Liver (tissue), 9 donors: Measurements from ENCODE around the gene CCDC92. TPM values are rescaled to one million over a fixed set of nuclear protein-coding genes. Genes with fewer than 3 reads are reported as not detected.

ENCODE experiments used
- DNase-seq: peaks from one replicate; pipeline ENCODE4 v3.0.0-alpha.2; 2017; ENCODE audit warnings: low spot score
- H3K27ac ChIP-seq, 2 donors: one replicate each; pipeline ENCODE4 v1.7.0; 2013; ENCODE audit warnings: inconsistent platforms in 2 of 2, low read length in 2 of 2, control low read depth in 1 of 2, low read depth in 1 of 2, mild to moderate bottlenecking in 1 of 2
- H3K27me3 ChIP-seq, 4 donors: one replicate each; pipeline versions ENCODE4 v1.6.1 to v1.7.0; 2013; ENCODE audit warnings: low read length in 3 of 4, inconsistent platforms in 1 of 4, mild to moderate bottlenecking in 1 of 4, moderate library complexity in 1 of 4; ENCODE audit not compliant: control insufficient read depth in 4 of 4, insufficient read depth in 4 of 4
- H3K36me3 ChIP-seq, 4 donors: one replicate each; pipeline versions ENCODE4 v1.6.1 to v1.7.0; 2013; ENCODE audit warnings: low read length in 3 of 4, mild to moderate bottlenecking in 3 of 4, low read depth in 1 of 4, moderate library complexity in 1 of 4; ENCODE audit not compliant: control insufficient read depth in 4 of 4, insufficient read depth in 3 of 4
- H3K4me1 ChIP-seq, 4 donors: one replicate each; pipeline versions ENCODE4 v1.6.1 to v1.7.0; 2013; ENCODE audit warnings: low read length in 3 of 4, mild to moderate bottlenecking in 3 of 4, moderate library complexity in 1 of 4; ENCODE audit not compliant: control insufficient read depth in 4 of 4, insufficient read depth in 4 of 4
- H3K4me3 ChIP-seq, 3 donors: one replicate each; pipeline versions ENCODE4 v1.6.1 to v1.7.0; 2013; ENCODE audit warnings: low read length in 3 of 3, control low read depth in 1 of 3, low read depth in 1 of 3, mild to moderate bottlenecking in 1 of 3
- H3K9ac ChIP-seq, 2 donors: one replicate each; pipeline ENCODE4 v1.7.0; 2013; ENCODE audit warnings: low read length in 2 of 2, mild to moderate bottlenecking in 2 of 2, moderate library complexity in 2 of 2, control low read depth in 1 of 2, low read depth in 1 of 2
- H3K9me3 ChIP-seq, 4 donors: one replicate each; pipeline versions ENCODE4 v1.6.1 to v1.7.0; 2013; ENCODE audit warnings: low read length in 3 of 4; ENCODE audit not compliant: control insufficient read depth in 4 of 4
- CTCF ChIP-seq: fragments of 150-350 bp; IDR thresholded peaks from 2 replicates; pipeline ENCODE4 v1.5.1; 2017; ENCODE audit warnings: improper control_type of control experiment, low read depth, low read length; ENCODE audit not compliant: missing input control
- EGR1 ChIP-seq, 2 donors: IDR thresholded peaks; 2 replicates each; pipeline ENCODE4 v1.6.1; 2016 to 2018; ENCODE audit warnings: antibody characterized with exemption in 2 of 2, low read depth in 2 of 2
- FOXA1 ChIP-seq: IDR thresholded peaks from 2 replicates; pipeline ENCODE4 v1.6.1; 2016; ENCODE audit warnings: antibody characterized with exemption
- FOXA2 ChIP-seq: IDR thresholded peaks from 2 replicates; pipeline ENCODE4 v1.6.1; 2016; ENCODE audit warnings: antibody characterized with exemption
- GABPA ChIP-seq, 2 donors: IDR thresholded peaks in 1 of 2; conservative IDR thresholded peaks in 1 of 2; 2 replicates each; pipeline ENCODE4 v1.6.1; 2016; ENCODE audit warnings: antibody characterized with exemption in 2 of 2, mild to moderate bottlenecking in 1 of 2, moderate library complexity in 1 of 2
- HNF4A ChIP-seq, 2 donors: conservative IDR thresholded peaks; 2 replicates each; pipeline ENCODE4 v1.6.1; 2016; ENCODE audit warnings: antibody characterized with exemption in 2 of 2, mild to moderate bottlenecking in 2 of 2
- HNF4G ChIP-seq: IDR thresholded peaks from 2 replicates; pipeline ENCODE4 v1.6.1; 2016; ENCODE audit warnings: antibody characterized with exemption
- JUND ChIP-seq, 2 donors: IDR thresholded peaks; 2 replicates each; pipeline ENCODE4 v1.6.1; 2016; ENCODE audit warnings: antibody characterized with exemption in 2 of 2
- NR2F2 ChIP-seq: IDR thresholded peaks from 2 replicates; pipeline ENCODE4 v1.6.1; 2016; ENCODE audit warnings: antibody characterized with exemption
- RAD21 ChIP-seq, 2 donors: IDR thresholded peaks; 2 replicates each; pipeline ENCODE4 v1.6.1; 2016; ENCODE audit warnings: antibody characterized with exemption in 2 of 2, mild to moderate bottlenecking in 2 of 2
- REST ChIP-seq: IDR thresholded peaks from 2 replicates; pipeline ENCODE4 v1.6.1; 2016; ENCODE audit warnings: antibody characterized with exemption, mild to moderate bottlenecking
- RXRA ChIP-seq, 2 donors: IDR thresholded peaks; 2 replicates each; pipeline ENCODE4 v1.6.1; 2017 to 2018; ENCODE audit warnings: antibody characterized with exemption in 2 of 2, mild to moderate bottlenecking in 1 of 2
- SP1 ChIP-seq: IDR thresholded peaks from 2 replicates; pipeline ENCODE4 v1.6.1; 2018; ENCODE audit warnings: antibody characterized with exemption, mild to moderate bottlenecking
- TAF1 ChIP-seq: conservative IDR thresholded peaks from 2 replicates; pipeline ENCODE4 v1.6.1; 2016; ENCODE audit warnings: antibody characterized with exemption, mild to moderate bottlenecking
- ZBTB33 ChIP-seq: IDR thresholded peaks from 2 replicates; pipeline ENCODE4 v1.6.1; 2016; ENCODE audit warnings: antibody characterized with exemption
- WGBS: extraction: QIAGEN DNeasy Blood & Tissue Kit; methylation state at CpG from one replicate; pipeline ENCODE4 v1.1.7; 2013; 5-methylcytosine and 5-hydroxymethylcytosine counted together
- polyA plus RNA-seq, 2 donors: library from polyadenylated mRNA; stranded (reverse) in 1 of 2; unstranded in 1 of 2; fragments of 200-250 nt in 1 of 2; fragments of >200 nt in 1 of 2; fragmentation: Nextera tagmentation in 1 of 2; extraction: Ambion mirVana in 1 of 2; gene quantifications; one replicate each; pipeline versions ENCODE4 v1.2.1 to v1.2.3, GENCODE V29; 2013 to 2015
- total RNA-seq, 2 donors: library from RNA; depleted of rRNA; stranded (reverse); fragments of >200 nt; gene quantifications; one replicate each; pipeline ENCODE4 v1.2.3, GENCODE V29; 2014
- TF ChIP-seq, protein P1 (sequence below): IDR thresholded peaks from 2 replicates; pipeline ENCODE4 v1.6.1; 2016; ENCODE audit warnings: antibody characterized with exemption
- TF ChIP-seq, protein P2 (sequence below): IDR thresholded peaks from 2 replicates; pipeline ENCODE4 v1.6.1; 2016; ENCODE audit warnings: antibody characterized with exemption
- donor health status: healthy.
- donor health status: healthy.
- donor health status: healthy.
- donor health status: healthy.
- donor health status: healthy.

CCDC92 gene
- total and polyA plus RNA-seq, 4 donors = 2.1 to 14.6 (median 9.3) TPM

DNA sequence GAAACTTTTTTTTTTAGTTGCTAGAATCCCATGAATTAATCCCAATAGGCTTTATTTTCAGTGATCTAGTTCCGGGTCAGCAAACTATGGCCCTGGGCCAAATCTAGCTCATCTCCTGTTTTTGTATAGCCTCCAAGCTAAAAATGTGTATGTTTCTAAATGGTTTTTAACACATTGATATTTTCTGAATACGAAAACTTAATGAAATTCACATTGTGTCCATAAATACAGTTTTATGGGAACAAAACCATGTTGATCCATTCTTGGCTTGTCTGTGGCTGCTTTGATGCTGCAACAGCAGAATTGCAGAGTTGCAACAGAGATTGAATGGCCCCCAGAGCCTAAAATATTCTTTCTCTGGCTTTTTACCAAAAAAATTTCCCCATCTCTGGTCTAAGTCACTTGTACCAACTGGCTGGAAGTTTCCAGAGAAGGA lies 47.9 kb upstream of the CCDC92 start:
- TF ChIP-seq FOXA1 (no peak), RAD21 (IDR thresholded peaks at IDR 0.05) (no peak), CTCF (no peak), EGR1 (IDR thresholded peaks at IDR 0.05; ENCODE audit: low read depth in 2 of 2) (no peak), RXRA (IDR thresholded peaks at IDR 0.05) (no peak), SP1 (no peak), NR2F2 (no peak), TAF1 (no peak), HNF4A (conservative IDR thresholded peaks at IDR 0.05) (no peak), FOXA2 (no peak), JUND (IDR thresholded peaks at IDR 0.05) (no peak), GABPA (IDR thresholded peaks at IDR 0.05 in 1 of 2, conservative IDR thresholded peaks at IDR 0.05 in 1 of 2) (no peak), REST (no peak)
- TF ChIP-seq, protein P1, sequence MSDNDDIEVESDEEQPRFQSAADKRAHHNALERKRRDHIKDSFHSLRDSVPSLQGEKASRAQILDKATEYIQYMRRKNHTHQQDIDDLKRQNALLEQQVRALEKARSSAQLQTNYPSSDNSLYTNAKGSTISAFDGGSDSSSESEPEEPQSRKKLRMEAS = no peak
- Histone ChIP-seq H3K27ac (no peak overlapping the region), H3K36me3 (no peaks in the 10 kb centered on the region), H3K4me3 (no peak overlapping the region), H3K9me3 (no peaks in the 10 kb centered on the region), H3K9ac (no peak overlapping the region), H3K4me1 (peaks cover 0 to 10% (median 6%) of the 10 kb centered on the region in 4 donors), H3K27me3 (no peaks in the 10 kb centered on the region)
- no peak for DNase-seq
- 76% methylated on average over 2 of the region's 2 CpGs for WGBS

GRCh38 chr12:124019115-124019514 lies 46.5 kb upstream of the CCDC92 start:
- no peak overlapping the region for H3K27ac ChIP-seq
- no peak for TF ChIP-seq HNF4G
- no peak for TF ChIP-seq GABPA (IDR thresholded peaks at IDR 0.05 in 1 of 2, conservative IDR thresholded peaks at IDR 0.05 in 1 of 2)
- TF ChIP-seq FOXA2 = no peak
- no peak for TF ChIP-seq TAF1
- TF ChIP-seq, protein P2, sequence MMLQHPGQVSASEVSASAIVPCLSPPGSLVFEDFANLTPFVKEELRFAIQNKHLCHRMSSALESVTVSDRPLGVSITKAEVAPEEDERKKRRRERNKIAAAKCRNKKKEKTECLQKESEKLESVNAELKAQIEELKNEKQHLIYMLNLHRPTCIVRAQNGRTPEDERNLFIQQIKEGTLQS = no peak
- TF ChIP-seq, protein P1 = no peak
- TF ChIP-seq ZBTB33 = no peak
- TF ChIP-seq EGR1 (IDR thresholded peaks at IDR 0.05; ENCODE audit: low read depth in 2 of 2) = no peak
- DNase-seq = no peak

More at GRCh38 chr12:124019115-124019514, 46.5 kb upstream of the CCDC92 start:
- Histone ChIP-seq H3K9me3 (no peaks in the 10 kb centered on the region), H3K4me1 (peaks cover 0 to 10% (median 6%) of the 10 kb centered on the region in 4 donors), H3K36me3 (no peaks in the 10 kb centered on the region), H3K27me3 (no peaks in the 10 kb centered on the region), H3K9ac (no peak overlapping the region), H3K4me3 (no peak overlapping the region)
